Kidney epithelial cell (primary cell): ENCODE data around the gene AMACR. TPM values are rescaled to one million over a fixed set of nuclear protein-coding genes. Genes with fewer than 3 reads are reported as not detected.
A peak's percentile ranks its signal among the peaks of the same experiment; 100 is the strongest.

Source experiments
- DNase-seq: peaks from one replicate; pipeline ENCODE4 v3.0.0-alpha.2; 2010; ENCODE audit warnings: low read depth
- H3K27me3 ChIP-seq: 2 replicates; pipeline ENCODE4 v1.6.0; 2011; ENCODE audit warnings: low read length; ENCODE audit not compliant: control insufficient read depth, insufficient read depth
- H3K36me3 ChIP-seq: 2 replicates; pipeline ENCODE4 v1.5.1; 2011; ENCODE audit warnings: low read length; ENCODE audit not compliant: control insufficient read depth, insufficient read depth
- H3K4me3 ChIP-seq: 2 replicates; pipeline ENCODE4 v1.5.1; 2011; ENCODE audit warnings: low read depth, mild to moderate bottlenecking, control low read depth, low read length
- CTCF ChIP-seq: IDR thresholded peaks from 2 replicates; pipeline ENCODE4 v1.5.1; 2011; ENCODE audit warnings: mild to moderate bottlenecking, moderate library complexity, low read length, control low read depth, inconsistent platforms; ENCODE audit not compliant: insufficient read depth, poor library complexity, severe bottlenecking
- total RNA-seq: library from RNA; depleted of rRNA; stranded (reverse); fragments of >200 nt; gene quantifications from 2 replicates; pipeline ENCODE4 v1.2.3, GENCODE V29; 2015

The AMACR gene
- total RNA-seq, 1 donor from 2014 or later: 18.0 TPM

- Histone ChIP-seq H3K4me3 (no peak overlapping the region), H3K36me3 (no peaks in the 10 kb centered on the region), H3K27me3 (no peaks in the 10 kb centered on the region)
- TF ChIP-seq CTCF: no peak
- no peak for DNase-seq
These were observed 27.8 kb downstream of the AMACR start for GRCh38 chr5:33980030-33980429.

DNA sequence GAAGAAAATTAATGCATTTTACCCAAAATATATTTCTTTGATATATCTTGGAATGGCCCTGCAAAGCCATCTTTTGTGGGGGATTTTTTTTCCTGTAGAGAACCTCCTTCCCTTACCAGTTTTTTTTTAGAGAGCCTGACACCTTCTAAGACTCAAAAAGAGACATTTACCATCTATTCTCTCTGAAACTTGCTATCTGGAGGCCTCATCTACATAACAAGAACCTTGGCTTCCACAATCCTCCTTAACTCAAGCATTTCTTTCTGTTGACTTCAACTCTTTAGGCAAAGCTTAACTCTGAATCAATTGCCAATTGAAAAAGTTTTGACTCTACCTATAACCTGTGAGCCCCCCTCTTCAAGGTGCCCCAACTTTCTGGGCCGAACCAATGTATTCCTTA, 29.5 kb downstream of the AMACR start:
- DNase-seq: no peak
- Histone ChIP-seq H3K27me3 (no peaks in the 10 kb centered on the region), H3K36me3 (no peaks in the 10 kb centered on the region), H3K4me3 (no peak overlapping the region)
- no peak for TF ChIP-seq CTCF

- Histone ChIP-seq H3K36me3 (no peaks in the 10 kb centered on the region), H3K4me3 (no peak overlapping the region), H3K27me3 (no peaks in the 10 kb centered on the region)
- no peak for TF ChIP-seq CTCF
- no peak for DNase-seq
These were observed 31.5 kb downstream of the AMACR start for GRCh38 chr5:33976307-33976706.

GRCh38 chr5:33975852-33976251, 32.0 kb downstream of the AMACR start:
- no peak for DNase-seq
- Histone ChIP-seq H3K36me3 (no peaks in the 10 kb centered on the region), H3K27me3 (no peaks in the 10 kb centered on the region), H3K4me3 (no peak overlapping the region)
- TF ChIP-seq CTCF: no peak

GRCh38 chr5:33973271-33973670, 34.6 kb downstream of the AMACR start:
- TF ChIP-seq CTCF: no peak
- DNase-seq: no peak
- Histone ChIP-seq H3K4me3 (no peak overlapping the region), H3K36me3 (no peaks in the 10 kb centered on the region), H3K27me3 (no peaks in the 10 kb centered on the region)

DNA sequence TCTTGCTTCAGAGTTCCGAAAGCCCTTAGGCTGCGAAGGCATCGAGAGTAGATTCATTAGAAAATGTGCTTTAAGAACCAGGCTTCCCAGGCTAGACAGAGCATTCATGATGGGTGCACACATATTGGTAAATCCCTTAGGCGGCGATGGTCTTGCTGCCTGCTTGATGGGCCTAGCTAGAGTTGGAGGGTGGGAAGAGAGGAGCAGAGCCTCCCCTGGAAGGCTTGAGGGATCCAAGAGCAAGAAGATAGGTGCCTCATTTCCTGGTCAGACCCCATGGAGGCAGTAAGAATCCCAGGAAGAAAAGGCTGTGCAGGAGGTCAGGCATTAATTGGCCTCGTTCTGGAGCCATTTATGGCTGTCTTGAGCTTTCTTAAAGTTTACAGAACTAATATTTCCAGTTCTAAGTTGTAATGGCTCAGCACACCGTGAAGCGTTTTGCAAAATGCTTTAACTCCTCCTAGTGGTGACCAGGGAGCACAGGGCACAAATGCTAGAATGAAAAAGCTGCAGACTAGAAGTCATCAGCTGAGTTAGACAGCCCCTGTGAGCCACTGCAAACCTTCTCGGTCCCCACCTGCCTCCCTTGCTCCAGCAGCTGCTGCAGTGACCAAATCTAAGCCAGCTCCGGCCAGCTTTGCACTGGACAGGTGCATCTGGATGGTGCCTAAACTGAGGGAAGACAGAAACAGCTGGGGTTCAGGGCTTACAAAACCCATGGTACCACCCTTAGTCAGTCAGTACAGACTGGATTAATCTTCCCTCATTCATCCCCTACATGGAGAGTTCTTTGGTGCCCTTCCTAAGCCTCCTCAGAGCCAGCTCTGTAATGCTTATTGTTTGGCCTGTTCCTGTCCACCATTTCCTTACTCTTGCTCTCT, 38.0 kb downstream of the AMACR start:
- TF ChIP-seq CTCF: peak; percentile 77
- DNase-seq: peak; percentile 19
- Histone ChIP-seq H3K36me3 (no peaks in the 10 kb centered on the region), H3K27me3 (no peaks in the 10 kb centered on the region), H3K4me3 (no peak overlapping the region)
